ENCODE results near the gene TMEM271.

Gene TMEM271

DNA sequence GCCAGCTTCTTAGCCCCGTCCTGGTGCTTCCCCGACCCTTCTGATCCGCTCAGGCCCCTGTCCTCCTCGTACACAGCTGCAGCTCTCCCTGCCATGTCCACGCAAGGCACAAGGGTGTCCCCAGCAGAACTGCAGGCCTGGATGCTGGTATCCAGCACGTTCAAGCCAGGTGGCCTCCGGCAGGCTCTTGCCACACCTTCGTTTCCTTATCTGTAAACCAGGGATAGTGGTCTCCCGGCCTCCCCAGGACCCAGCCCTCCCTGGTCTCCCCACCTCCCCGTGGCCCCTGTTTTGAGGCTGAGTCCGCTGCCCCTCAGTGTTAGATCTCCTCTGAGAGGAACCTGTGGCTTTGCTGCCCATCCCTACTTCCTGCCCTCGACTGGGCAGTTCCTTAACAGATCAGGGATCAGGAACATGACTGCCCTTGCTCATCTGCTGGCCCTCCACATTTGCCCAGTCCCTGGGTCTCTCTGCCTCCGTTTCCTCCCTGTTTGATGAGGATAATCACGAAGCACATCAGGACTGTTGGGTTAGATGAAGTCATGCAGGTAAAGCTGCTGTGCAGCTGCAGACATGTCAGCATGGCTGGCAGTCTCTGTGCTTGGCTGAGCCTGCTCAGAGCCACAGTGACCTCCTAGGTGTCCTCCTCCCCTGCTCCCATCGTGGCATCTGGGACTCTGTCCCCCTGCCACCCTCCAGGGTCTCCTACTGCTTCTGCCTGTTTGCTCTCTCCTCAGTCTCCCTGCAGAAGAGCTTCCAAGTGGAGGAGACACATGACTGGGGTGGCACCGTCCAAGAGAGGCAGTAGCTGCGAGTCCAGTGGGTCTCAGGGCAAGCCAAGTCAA lies 44.2 kb downstream of the TMEM271 start:
- no peak for FAIRE-seq

DNA sequence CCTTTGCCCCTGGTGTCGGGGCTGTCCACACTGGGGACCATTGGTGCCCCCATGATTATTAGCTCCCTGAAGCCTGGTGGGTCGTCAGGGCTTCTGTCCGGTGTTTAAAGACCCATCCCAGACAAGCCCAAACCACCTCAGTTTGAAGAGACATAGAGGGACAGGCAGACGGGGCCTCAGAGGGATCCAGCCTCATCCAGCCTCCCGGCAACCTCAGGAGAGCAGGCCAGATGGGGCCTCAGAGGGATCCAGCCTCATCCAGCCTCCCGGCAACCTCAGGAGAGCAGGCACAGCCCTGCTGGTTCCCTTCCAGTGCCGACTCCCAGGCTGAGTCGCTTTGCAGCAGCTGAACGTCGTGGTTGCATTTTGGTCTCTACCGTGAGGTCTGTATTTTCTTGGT lies 45.0 kb downstream of the TMEM271 start:
- FAIRE-seq = no peak

DNA sequence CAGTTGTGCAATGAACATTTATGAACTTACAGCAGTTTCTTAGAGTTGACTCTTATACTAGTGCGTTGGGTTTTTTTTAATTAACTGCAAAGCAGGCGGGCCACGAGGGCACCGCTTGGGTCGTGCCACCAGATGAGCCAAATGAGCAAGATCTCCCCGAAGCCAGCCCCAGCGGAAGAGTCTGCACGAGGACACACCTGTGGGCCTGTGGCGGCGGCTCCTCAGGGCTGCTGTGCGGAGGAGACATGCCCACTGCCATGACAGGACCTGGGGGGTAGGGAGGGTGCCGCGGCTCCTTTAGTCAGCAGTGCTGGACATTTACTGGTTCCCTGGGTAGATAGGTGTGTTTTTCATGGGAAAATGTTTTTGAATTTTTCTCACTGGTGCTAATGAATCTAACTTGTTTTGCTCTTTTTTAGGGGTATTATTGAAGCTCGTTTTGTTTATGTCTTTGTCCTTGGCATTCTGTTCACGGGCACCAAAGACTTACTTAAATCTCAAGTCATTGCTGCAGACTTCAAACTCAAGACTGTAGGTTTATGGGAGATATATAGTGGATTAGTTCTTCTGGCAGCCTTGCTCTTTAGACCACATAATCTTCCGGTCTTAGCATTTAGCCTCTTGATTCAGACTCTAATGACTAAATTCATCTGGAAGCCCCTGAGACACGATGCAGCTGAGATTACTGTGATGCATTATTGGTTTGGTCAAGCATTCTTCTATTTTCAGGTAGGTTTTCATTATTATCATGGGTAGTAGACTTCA lies 45.9 kb downstream of the TMEM271 start:
- FAIRE-seq = no peak

DNA sequence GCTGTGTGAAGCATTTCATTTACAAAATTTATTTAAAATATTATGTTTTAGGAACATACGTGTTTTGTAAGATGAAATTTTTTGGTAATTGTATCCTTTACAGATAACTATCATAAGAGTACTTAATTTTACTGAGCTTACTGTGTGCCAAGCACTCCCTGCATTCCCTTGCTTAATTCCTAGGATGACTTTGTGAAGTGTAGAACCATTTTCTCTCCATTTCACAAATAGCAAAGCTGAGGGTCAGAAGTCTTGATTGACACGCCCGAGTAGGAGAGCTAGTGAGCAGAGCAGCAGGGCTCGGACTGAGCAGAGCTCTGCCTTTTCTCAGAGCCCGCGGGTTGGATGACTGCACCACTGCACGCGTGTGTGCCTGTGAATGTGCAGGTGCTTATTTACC lies 46.5 kb downstream of the TMEM271 start:
- FAIRE-seq = peak; percentile 33

DNA sequence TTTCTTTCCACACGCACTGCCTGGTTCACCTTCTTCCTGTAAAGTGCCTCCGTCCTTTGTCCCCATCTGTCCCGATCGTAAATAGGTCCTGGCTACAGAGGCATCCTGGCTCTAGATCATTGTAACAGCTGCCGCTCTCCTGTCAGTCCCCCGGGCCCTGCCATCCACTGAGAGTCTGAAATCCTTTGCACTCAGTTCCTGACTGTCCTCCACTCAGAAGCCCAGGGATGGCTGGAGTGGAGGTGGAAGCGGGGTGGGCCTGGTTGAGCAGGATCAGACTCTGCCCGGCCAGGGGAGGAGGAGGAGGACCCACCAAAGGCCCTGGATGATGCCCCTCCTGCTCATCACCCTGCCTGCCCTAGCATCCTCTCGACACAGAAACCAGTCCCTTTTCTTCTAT lies 47.3 kb downstream of the TMEM271 start:
- FAIRE-seq = no peak

DNA sequence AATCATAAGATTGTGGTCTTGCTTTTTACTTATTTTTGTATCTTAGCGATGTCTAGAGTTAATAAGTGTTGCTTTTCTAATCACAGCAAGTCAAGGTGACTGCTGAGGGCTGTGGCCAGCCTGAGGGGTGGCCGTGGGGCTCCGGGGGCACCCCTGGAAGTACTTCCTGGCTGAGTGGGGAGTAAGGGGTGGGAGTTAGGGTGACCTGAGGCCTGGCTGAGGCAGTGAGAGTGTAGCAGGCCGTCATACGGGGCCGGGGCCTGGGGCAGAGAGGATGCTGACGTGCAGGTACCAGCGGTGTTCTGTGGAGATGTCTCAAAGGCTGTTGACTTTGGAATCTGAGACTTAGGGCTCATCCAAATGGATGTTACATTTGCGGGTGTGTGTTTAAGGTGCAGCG lies 47.8 kb downstream of the TMEM271 start:
- no peak for FAIRE-seq

DNA sequence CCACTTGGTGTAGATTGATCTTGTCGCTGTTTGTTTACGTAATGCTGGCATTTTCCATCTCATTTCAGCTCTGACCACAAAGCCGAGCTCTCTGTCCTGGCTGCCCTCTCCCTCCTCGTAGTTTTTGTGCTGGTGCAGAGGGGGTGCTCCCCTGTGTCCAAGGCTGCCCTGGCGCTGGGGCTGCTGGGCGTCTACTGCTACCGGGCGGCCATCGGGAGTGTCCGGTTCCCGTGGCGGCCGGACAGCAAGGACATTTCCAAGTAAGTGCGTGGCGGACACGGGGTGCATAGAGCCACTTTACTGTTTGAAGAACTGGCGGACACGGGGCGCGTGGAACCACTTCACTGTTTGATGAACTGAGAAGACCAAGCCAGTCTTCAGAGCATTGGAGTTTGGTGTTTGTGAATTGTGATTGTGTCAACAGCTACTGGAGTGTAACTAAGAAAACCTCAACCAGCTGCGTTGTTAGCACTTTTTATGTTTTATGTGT lies 49.1 kb downstream of the TMEM271 start:
- no peak for FAIRE-seq

DNA sequence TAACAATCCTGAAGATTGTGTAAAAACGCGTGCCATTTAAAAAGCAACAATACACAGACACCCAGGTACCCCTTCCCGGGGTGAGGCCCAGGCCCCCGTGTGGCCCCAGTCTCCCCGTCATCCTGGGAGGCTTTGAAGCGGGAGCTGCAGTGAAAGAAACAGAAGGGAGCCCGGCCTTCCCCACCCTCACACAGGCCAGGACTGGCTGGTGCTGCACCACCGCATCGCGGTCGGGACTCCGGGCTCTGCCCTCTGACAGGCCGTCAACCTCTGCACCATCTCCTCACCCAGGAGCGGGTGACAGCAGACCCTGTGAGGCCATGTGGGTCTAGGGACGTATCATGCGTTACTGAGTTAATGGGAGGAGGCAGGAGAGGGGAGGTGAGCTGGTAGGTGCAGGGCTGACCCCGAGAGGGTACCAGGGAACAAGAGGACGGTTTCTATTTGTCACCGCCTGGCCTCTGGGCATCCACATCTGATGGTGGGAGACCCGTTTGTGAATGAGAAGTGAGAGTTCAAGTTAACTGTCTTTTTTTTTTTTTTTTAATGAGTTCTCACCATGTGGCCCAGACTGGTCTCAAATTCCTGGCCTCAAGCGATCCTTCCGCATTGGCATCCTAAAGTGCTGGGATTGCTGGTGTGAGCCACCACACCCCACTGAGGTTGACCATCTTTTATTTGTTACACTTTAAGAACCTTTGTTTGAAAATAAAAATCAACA lies 49.7 kb downstream of the TMEM271 start:
- FAIRE-seq = no peak

DNA sequence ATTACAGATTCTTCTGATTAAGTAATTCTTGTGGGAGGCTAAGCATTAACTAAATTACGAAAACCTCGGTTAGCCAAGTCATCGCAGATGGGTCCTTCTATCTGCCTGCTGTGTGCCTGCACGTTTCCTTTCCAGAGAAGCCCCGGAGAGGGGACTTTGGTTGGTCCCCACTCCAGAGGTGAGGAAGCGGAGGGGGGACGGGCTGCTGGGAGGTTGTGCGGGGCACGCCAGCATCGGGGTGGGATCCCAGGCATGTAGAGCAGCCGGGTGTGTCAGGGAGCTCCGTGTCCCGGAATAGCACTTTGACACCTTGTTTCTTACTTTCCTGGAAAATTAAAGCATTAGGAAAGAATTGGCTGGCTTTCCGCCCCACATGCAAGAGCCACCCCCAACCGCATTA lies 50.4 kb downstream of the TMEM271 start:
- FAIRE-seq = no peak

DNA sequence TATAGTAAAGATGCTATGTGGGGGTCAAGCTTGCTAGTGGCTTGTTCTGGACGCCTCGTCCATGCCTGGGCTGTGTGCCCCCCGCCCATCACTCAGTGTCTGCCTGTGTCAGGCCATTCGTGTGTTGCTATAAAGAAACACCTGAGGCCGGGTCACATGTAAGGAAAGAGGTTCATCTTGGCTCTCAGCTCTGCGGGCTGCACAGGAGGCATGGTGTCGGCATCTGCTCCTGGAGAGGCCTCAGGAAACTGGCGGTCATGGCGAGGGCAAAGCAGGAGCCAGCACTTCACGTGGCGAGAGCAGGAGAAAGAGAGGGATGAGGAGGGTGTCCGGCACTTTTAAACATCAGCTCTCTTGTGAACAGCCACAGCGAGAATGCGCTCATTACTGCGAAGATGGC lies 51.9 kb downstream of the TMEM271 start:
- no peak for FAIRE-seq
